SU-DHL-6 (cell line): ENCODE results near the gene SP110.

Experiments
- H2AFZ ChIP-seq: fragments of 200-600 bp; sonication (generic); 2 replicates; pipeline ENCODE4 v1.6.1; 2014; ENCODE audit warnings: low read depth, mild to moderate bottlenecking, moderate library complexity, mixed read lengths, antibody characterized with exemption, low read length; ENCODE audit not compliant: severe bottlenecking
- H3F3A ChIP-seq: fragments of 200-600 bp; shearing (Covaris generic); 2 replicates; pipeline ENCODE4 v1.6.0; 2016; ENCODE audit warnings: antibody characterized with exemption, mild to moderate bottlenecking; ENCODE audit not compliant: insufficient read depth
- H3K27ac ChIP-seq: fragments of 200-600 bp; sonication (generic); 2 replicates; pipeline ENCODE4 v1.5.1; 2016; ENCODE audit warnings: low read depth, mild to moderate bottlenecking, low read length, moderate library complexity, mixed read lengths
- H3K27me3 ChIP-seq: fragments of 200-600 bp; sonication (generic), shearing (Covaris generic); 2 replicates; pipeline ENCODE4 v1.6.0; 2014; ENCODE audit warnings: mild to moderate bottlenecking, low read length
- H3K36me3 ChIP-seq: fragments of 200-600 bp; sonication (generic); 2 replicates; pipeline ENCODE4 v1.6.1; 2014; ENCODE audit warnings: mild to moderate bottlenecking, low read length, mixed read lengths
- H3K4me2 ChIP-seq: fragments of 300-600, 200-600 bp; shearing (Covaris generic), sonication (generic); 2 replicates; pipeline ENCODE4 v1.6.0; 2014; ENCODE audit warnings: low read length, low read depth, mild to moderate bottlenecking; ENCODE audit not compliant: poor library complexity, severe bottlenecking
- H3K4me3 ChIP-seq: fragments of 200-600 bp; sonication (generic); 2 replicates; pipeline ENCODE4 v1.5.1; 2014; ENCODE audit warnings: antibody characterized with exemption, low read length, mild to moderate bottlenecking, mixed read lengths; ENCODE audit not compliant: insufficient read depth, poor library complexity, severe bottlenecking
- H3K79me2 ChIP-seq: fragments of 200-600 bp; sonication (generic); 2 replicates; pipeline ENCODE4 v1.6.1; 2014; ENCODE audit warnings: mild to moderate bottlenecking, low read length, moderate library complexity; ENCODE audit not compliant: insufficient read depth
- H3K9ac ChIP-seq: fragments of 200-600 bp; sonication (generic); 2 replicates; pipeline ENCODE4 v1.7.0; 2014; ENCODE audit warnings: mild to moderate bottlenecking, low read length
- H3K9me2 ChIP-seq: fragments of 200-600 bp; sonication (generic); replicated peaks from 2 replicates; pipeline ENCODE4 v1.6.1; 2014; ENCODE audit warnings: low read length; ENCODE audit not compliant: insufficient read depth
- H3K9me3 ChIP-seq: fragments of 200-600 bp; sonication (generic); 2 replicates; pipeline ENCODE4 v1.6.1; 2014; ENCODE audit warnings: low read length, mixed read lengths; ENCODE audit not compliant: insufficient read depth
- H4K20me1 ChIP-seq: fragments of 200-600 bp; sonication (generic); 2 replicates; pipeline ENCODE4 v1.6.1; 2014; ENCODE audit warnings: low read depth, mild to moderate bottlenecking, antibody characterized with exemption, low read length, moderate library complexity, mixed read lengths
- CTCF ChIP-seq: fragments of 200-600 bp; sonication (generic); IDR thresholded peaks from one replicate; pipeline ENCODE4 v1.5.1; 2017; ENCODE audit warnings: antibody characterized with exemption, mild to moderate bottlenecking, low read length, moderate library complexity; ENCODE audit not compliant: insufficient read depth, poor library complexity, severe bottlenecking
- EZH2phosphoT487 ChIP-seq: fragments of 200-600 bp; sonication (generic), shearing (Covaris generic); conservative IDR thresholded peaks from 2 replicates; pipeline ENCODE4 v1.6.1; 2018; ENCODE audit warnings: mild to moderate bottlenecking, antibody characterized with exemption, low read length, moderate library complexity, mixed read lengths

SP110 gene

DNA sequence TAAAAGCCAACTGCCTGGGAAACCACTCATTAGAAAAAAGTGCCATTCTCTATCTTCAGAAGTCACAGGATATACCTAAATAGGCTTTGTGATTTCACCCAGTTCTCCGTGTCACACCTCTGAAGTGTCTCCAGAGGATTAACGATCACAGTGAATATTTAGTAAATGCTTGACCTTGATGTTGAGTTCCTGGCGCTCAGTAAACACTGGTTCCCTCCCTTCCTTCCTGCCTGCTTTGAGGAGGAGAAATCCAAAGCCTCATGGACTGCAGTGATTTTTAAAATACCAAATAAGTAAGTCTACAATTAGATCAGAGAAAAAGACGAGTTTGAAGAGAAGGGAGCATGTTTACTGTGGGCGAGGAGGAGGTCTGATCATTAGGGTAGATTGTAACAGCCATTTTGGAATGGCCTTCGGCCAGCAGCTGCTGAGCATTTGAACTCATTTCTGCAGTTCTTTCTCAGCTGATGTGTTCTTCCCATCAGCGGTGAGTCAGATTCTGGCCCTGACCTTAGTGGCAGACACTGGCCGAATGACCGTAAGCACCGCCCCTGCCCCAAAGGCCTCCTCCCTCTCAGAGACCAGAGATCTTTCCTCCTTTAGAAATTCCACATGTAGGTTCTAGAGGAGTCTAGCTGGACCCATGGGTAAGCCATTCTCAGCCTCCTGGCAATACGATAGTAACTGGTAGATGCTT, 89.0 kb downstream of the SP110 start:
- no peaks in the 10 kb centered on the region for H3K27me3 ChIP-seq
- no peaks in the 10 kb centered on the region for H3K9me3 ChIP-seq
- no peak for TF ChIP-seq CTCF
- TF ChIP-seq EZH2phosphoT487: no peak
- H3K4me3 ChIP-seq: no peak overlapping the region
- no peak overlapping the region for H3K9ac ChIP-seq
- no peaks in the 10 kb centered on the region for H3K36me3 ChIP-seq
- no peaks in the 10 kb centered on the region for H3K9me2 ChIP-seq
- H2AFZ ChIP-seq: no peak overlapping the region
- no peak overlapping the region for H3K4me2 ChIP-seq
- H3K27ac ChIP-seq: no peak overlapping the region
- no peaks in the 10 kb centered on the region for H3F3A ChIP-seq
- no peaks in the 10 kb centered on the region for H4K20me1 ChIP-seq
- no peaks in the 10 kb centered on the region for H3K79me2 ChIP-seq

- Histone ChIP-seq H3K4me2 (no peak overlapping the region), H3K36me3 (no peaks in the 10 kb centered on the region), H2AFZ (no peak overlapping the region), H4K20me1 (no peaks in the 10 kb centered on the region), H3F3A (no peaks in the 10 kb centered on the region), H3K4me3 (no peak overlapping the region), H3K27me3 (no peaks in the 10 kb centered on the region), H3K9me2 (no peaks in the 10 kb centered on the region), H3K27ac (no peak overlapping the region), H3K79me2 (no peaks in the 10 kb centered on the region), H3K9ac (no peak overlapping the region), H3K9me3 (no peaks in the 10 kb centered on the region)
- TF ChIP-seq CTCF: no peak
- no peak for TF ChIP-seq EZH2phosphoT487
These were observed 90.4 kb downstream of the SP110 start for GRCh38 chr2:230129343-230129742.

GRCh38 chr2:230128623-230129342, 91.0 kb downstream of the SP110 start:
- no peak for TF ChIP-seq EZH2phosphoT487

DNA sequence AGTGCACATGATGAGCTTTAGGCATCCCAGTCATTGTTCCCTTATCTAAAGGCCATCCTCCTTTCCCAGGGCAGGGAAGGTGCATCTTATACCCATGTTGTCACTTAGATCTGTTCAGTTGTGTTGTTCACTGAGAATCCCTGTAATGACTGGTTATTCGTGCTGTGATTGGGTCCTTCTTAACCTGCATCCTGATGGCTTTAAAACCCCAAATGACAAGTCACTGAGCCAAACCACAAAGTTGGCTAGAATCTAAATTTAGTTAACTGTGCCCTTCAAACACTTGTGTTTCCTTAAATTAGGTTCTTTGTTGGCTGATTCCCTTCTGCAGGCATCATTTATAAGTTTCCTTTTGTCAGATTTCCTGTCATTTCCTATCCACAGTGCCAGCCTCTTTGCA, 92.6 kb downstream of the SP110 start:
- Histone ChIP-seq H3K9me3 (no peaks in the 10 kb centered on the region), H3K79me2 (no peaks in the 10 kb centered on the region), H3K27ac (no peak overlapping the region), H2AFZ (no peak overlapping the region), H3K27me3 (no peaks in the 10 kb centered on the region), H3K4me3 (no peak overlapping the region), H4K20me1 (no peaks in the 10 kb centered on the region), H3K36me3 (no peaks in the 10 kb centered on the region), H3K4me2 (no peak overlapping the region), H3K9ac (no peak overlapping the region), H3F3A (no peaks in the 10 kb centered on the region), H3K9me2 (no peaks in the 10 kb centered on the region)
- TF ChIP-seq EZH2phosphoT487: no peak
- TF ChIP-seq CTCF: no peak

More at GRCh38 chr2:230128623-230129342, 91.0 kb downstream of the SP110 start:
- Histone ChIP-seq H3K4me2 (no peak overlapping the region), H3K79me2 (no peaks in the 10 kb centered on the region), H2AFZ (no peak overlapping the region), H3K36me3 (no peaks in the 10 kb centered on the region), H3K27me3 (no peaks in the 10 kb centered on the region), H4K20me1 (no peaks in the 10 kb centered on the region), H3K9me3 (no peaks in the 10 kb centered on the region), H3K9me2 (no peaks in the 10 kb centered on the region), H3K4me3 (no peak overlapping the region), H3K27ac (no peak overlapping the region), H3F3A (no peaks in the 10 kb centered on the region), H3K9ac (no peak overlapping the region)
